ENCODE measurements around the gene KAT2B. TPM values are rescaled to one million over a fixed set of nuclear protein-coding genes. Genes with fewer than 3 reads are reported as not detected.
A peak's percentile ranks its signal among the peaks of the same experiment; 100 is the strongest.

Gene KAT2B
- total RNA-seq, 5 donors from 2014 or later (not counting 1 experiment from before 2014, with no cell fraction given) = 49.5 to 98.8 (median 80.8) TPM

GRCh38 chr3:20136231-20136630 lies 96.0 kb downstream of the KAT2B start:
- ATAC-seq (replicated peaks in 1 of 4) (no peak), DNase-seq (no peak)
- Mint-ChIP-seq H3K4me3 (no peak overlapping the region), H3K36me3 (peaks cover 36% of the 10 kb centered on the region), H3K4me1 (peaks cover 0 to 4% (median 0%) of the 10 kb centered on the region in 3 donors), H3K9me3 (no peaks in the 10 kb centered on the region), H3K27ac (no peak overlapping the region), H3K27me3 (no peaks in the 10 kb centered on the region)
- CTCF ChIA-PET = no interaction called here
- Histone ChIP-seq H3K27me3 (replicated peaks in 1 of 2; ENCODE audit: control insufficient read depth in 2 of 2, extremely low read depth in 1 of 2, insufficient read depth in 2 of 2, low read length in 1 of 2) (no peaks in the 10 kb centered on the region), H3K9me3 (no peaks in the 10 kb centered on the region), H3K36me3 (ENCODE audit: control insufficient read depth in 2 of 2, extremely low read depth in 1 of 2, insufficient read depth in 1 of 2, low read length in 1 of 2) (peaks cover 0 to 42% of the 10 kb centered on the region in 2 donors), H3K4me3 (ENCODE audit: control insufficient read depth in 1 of 2, extremely low read depth in 1 of 2, low read length in 1 of 2) (no peak overlapping the region), H3K4me1 (ENCODE audit: control insufficient read depth in 1 of 2, extremely low read depth in 1 of 2, insufficient read depth in 2 of 2, low read length in 2 of 2) (no peaks in the 10 kb centered on the region), H3K27ac (ENCODE audit: low read length) (no peak overlapping the region)
- whole genome bisulfite sequencing (ENCODE audit: insufficient coverage) = no CpG with 5 or more reads among the region's 1 CpG
- POLR2A ChIA-PET = no interaction called here

GRCh38 chr3:20137647-20138046 lies 97.4 kb downstream of the KAT2B start:
- H3K4me1 ChIP-seq (ENCODE audit: control insufficient read depth in 1 of 2, extremely low read depth in 1 of 2, insufficient read depth in 2 of 2, low read length in 2 of 2) = no peaks in the 10 kb centered on the region
- H3K9me3 ChIP-seq = no peaks in the 10 kb centered on the region
- H3K4me1 Mint-ChIP-seq = peaks cover 0 to 3% (median 0%) of the 10 kb centered on the region in 3 donors
- WGBS (ENCODE audit: insufficient coverage) = no CpG with 5 or more reads among the region's 4 CpGs
- ATAC-seq (replicated peaks in 1 of 4) = no peak
- H3K27me3 Mint-ChIP-seq = no peaks in the 10 kb centered on the region
- H3K4me3 ChIP-seq (ENCODE audit: control insufficient read depth in 1 of 2, extremely low read depth in 1 of 2, low read length in 1 of 2) = no peak overlapping the region
- no peaks in the 10 kb centered on the region for H3K27me3 ChIP-seq (replicated peaks in 1 of 2; ENCODE audit: control insufficient read depth in 2 of 2, extremely low read depth in 1 of 2, insufficient read depth in 2 of 2, low read length in 1 of 2)
- H3K36me3 ChIP-seq (ENCODE audit: control insufficient read depth in 2 of 2, extremely low read depth in 1 of 2, insufficient read depth in 1 of 2, low read length in 1 of 2) = peaks cover 4 to 49% of the 10 kb centered on the region in 2 donors
- ChIA-PET POLR2A (no interaction called here), CTCF (interaction anchor here in 1 of 2 donors (0.7 kb wide), 1 partner anchor 20 kb away, joined by 3 read pairs; no protein-coding TSS in a partner anchor)
- peaks cover 46% of the 10 kb centered on the region for H3K36me3 Mint-ChIP-seq
- no peak overlapping the region for H3K27ac ChIP-seq (ENCODE audit: low read length)
- H3K9me3 Mint-ChIP-seq = no peaks in the 10 kb centered on the region
- no peak overlapping the region for H3K4me3 Mint-ChIP-seq
- DNase-seq = no peak
- no peak overlapping the region for H3K27ac Mint-ChIP-seq

GRCh38 chr3:20140881-20141280 lies 100.6 kb downstream of the KAT2B start:
- H3K4me1 ChIP-seq (ENCODE audit: control insufficient read depth in 1 of 2, extremely low read depth in 1 of 2, insufficient read depth in 2 of 2, low read length in 2 of 2) = no peaks in the 10 kb centered on the region
- H3K4me3 ChIP-seq (ENCODE audit: control insufficient read depth in 1 of 2, extremely low read depth in 1 of 2, low read length in 1 of 2) = no peak overlapping the region
- no peak for DNase-seq
- Mint-ChIP-seq H3K36me3 (peaks cover 58% of the 10 kb centered on the region), H3K27ac (no peak overlapping the region), H3K4me1 (peaks cover 0 to 3% (median 0%) of the 10 kb centered on the region in 3 donors), H3K27me3 (no peaks in the 10 kb centered on the region), H3K4me3 (no peak overlapping the region), H3K9me3 (no peaks in the 10 kb centered on the region)
- ChIA-PET POLR2A (interaction anchor here in 1 of 2 donors (0.5 kb wide), 1 partner anchor 165 kb away, joined by 4 read pairs; no protein-coding TSS in a partner anchor), CTCF (no interaction called here)
- peaks cover 9 to 57% of the 10 kb centered on the region in 2 donors for H3K36me3 ChIP-seq (ENCODE audit: control insufficient read depth in 2 of 2, extremely low read depth in 1 of 2, insufficient read depth in 1 of 2, low read length in 1 of 2)
- H3K27me3 ChIP-seq (replicated peaks in 1 of 2; ENCODE audit: control insufficient read depth in 2 of 2, extremely low read depth in 1 of 2, insufficient read depth in 2 of 2, low read length in 1 of 2) = no peaks in the 10 kb centered on the region
- no peak overlapping the region for H3K27ac ChIP-seq (ENCODE audit: low read length)
- 54% methylated on average over 2 of the region's 2 CpGs for WGBS (ENCODE audit: insufficient coverage)
- ATAC-seq (replicated peaks in 1 of 4) = no peak
- H3K9me3 ChIP-seq = no peaks in the 10 kb centered on the region

DNA sequence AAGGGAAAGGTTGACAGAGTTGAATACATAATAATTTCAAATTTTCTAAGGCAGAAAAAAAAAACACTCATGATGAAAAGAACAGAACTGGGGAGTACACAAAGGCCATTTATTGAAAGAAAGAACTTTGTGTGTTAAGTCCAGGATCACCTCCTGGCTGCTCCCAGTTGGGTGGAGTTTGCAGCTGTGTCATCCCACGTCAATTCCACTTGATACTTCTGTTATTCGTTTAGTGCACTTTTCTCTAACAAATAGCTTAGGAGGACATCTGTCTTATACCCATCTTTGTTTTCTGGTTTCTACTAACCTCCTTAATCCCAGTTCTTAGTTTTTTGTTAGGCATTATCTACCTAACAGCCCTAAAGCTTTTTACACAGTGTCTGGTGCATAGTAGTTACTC lies 101.1 kb downstream of the KAT2B start:
- no peak overlapping the region for H3K27ac Mint-ChIP-seq
- Histone ChIP-seq H3K27me3 (replicated peaks in 1 of 2; ENCODE audit: control insufficient read depth in 2 of 2, extremely low read depth in 1 of 2, insufficient read depth in 2 of 2, low read length in 1 of 2) (no peaks in the 10 kb centered on the region), H3K36me3 (ENCODE audit: control insufficient read depth in 2 of 2, extremely low read depth in 1 of 2, insufficient read depth in 1 of 2, low read length in 1 of 2) (peaks cover 9 to 60% of the 10 kb centered on the region in 2 donors), H3K4me1 (ENCODE audit: control insufficient read depth in 1 of 2, extremely low read depth in 1 of 2, insufficient read depth in 2 of 2, low read length in 2 of 2) (no peaks in the 10 kb centered on the region), H3K9me3 (no peaks in the 10 kb centered on the region), H3K4me3 (ENCODE audit: control insufficient read depth in 1 of 2, extremely low read depth in 1 of 2, low read length in 1 of 2) (no peak overlapping the region), H3K27ac (ENCODE audit: low read length) (no peak overlapping the region)
- WGBS (ENCODE audit: insufficient coverage) = no CpG with 5 or more reads among the region's 2 CpGs
- no peaks in the 10 kb centered on the region for H3K9me3 Mint-ChIP-seq
- ChIA-PET CTCF (no interaction called here), POLR2A (interaction anchor here in 1 of 2 donors (0.5 kb wide), 1 partner anchor 166 kb away, joined by 4 read pairs; no protein-coding TSS in a partner anchor)
- ATAC-seq (replicated peaks in 1 of 4) = no peak
- H3K4me1 Mint-ChIP-seq = peaks cover 0 to 3% (median 0%) of the 10 kb centered on the region in 3 donors
- no peak for DNase-seq
- H3K27me3 Mint-ChIP-seq = no peaks in the 10 kb centered on the region
- H3K4me3 Mint-ChIP-seq = no peak overlapping the region
- H3K36me3 Mint-ChIP-seq = peaks cover 62% of the 10 kb centered on the region

DNA sequence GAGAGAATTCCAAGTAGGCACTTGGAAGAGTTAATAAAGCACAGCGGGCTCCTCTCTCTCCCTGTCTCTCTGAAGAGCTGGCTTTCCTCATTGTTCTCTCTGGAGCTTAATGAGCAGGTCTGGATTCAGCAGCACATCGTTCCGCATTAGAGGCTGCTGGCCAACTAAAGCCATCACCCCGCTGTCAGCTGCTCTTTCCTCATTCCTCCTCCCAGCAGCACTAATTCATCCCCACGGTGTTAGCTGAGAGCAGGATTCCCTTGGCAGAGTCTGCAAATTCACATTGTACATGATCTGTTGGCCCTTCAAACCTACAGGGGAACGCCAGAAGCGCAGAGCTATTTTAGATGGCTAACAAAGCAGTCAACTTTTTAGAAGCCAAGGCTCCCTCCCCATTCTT lies 101.6 kb downstream of the KAT2B start:
- ChIA-PET POLR2A (interaction anchor here in 1 of 2 donors (0.7 kb wide), 1 partner anchor 84 kb away, joined by 3 read pairs; no protein-coding TSS in a partner anchor), CTCF (interaction anchor here in 1 of 2 donors (0.7 kb wide), 1 partner anchor 31 kb away, joined by 3 read pairs; no protein-coding TSS in a partner anchor)
- 98% methylated on average over 5 of the region's 7 CpGs for WGBS (ENCODE audit: insufficient coverage)
- no peak overlapping the region for H3K27ac ChIP-seq (ENCODE audit: low read length)
- Mint-ChIP-seq H3K36me3 (peaks cover 63% of the 10 kb centered on the region), H3K4me1 (peaks cover 0 to 3% (median 0%) of the 10 kb centered on the region in 3 donors), H3K4me3 (no peak overlapping the region), H3K9me3 (no peaks in the 10 kb centered on the region), H3K27me3 (no peaks in the 10 kb centered on the region), H3K27ac (no peak overlapping the region)
- H3K9me3 ChIP-seq = no peaks in the 10 kb centered on the region
- no peaks in the 10 kb centered on the region for H3K27me3 ChIP-seq (replicated peaks in 1 of 2; ENCODE audit: control insufficient read depth in 2 of 2, extremely low read depth in 1 of 2, insufficient read depth in 2 of 2, low read length in 1 of 2)
- peaks cover 9 to 63% of the 10 kb centered on the region in 2 donors for H3K36me3 ChIP-seq (ENCODE audit: control insufficient read depth in 2 of 2, extremely low read depth in 1 of 2, insufficient read depth in 1 of 2, low read length in 1 of 2)
- no peak overlapping the region for H3K4me3 ChIP-seq (ENCODE audit: control insufficient read depth in 1 of 2, extremely low read depth in 1 of 2, low read length in 1 of 2)
- ATAC-seq (replicated peaks in 1 of 4) (no peak), DNase-seq (no peak)
- no peaks in the 10 kb centered on the region for H3K4me1 ChIP-seq (ENCODE audit: control insufficient read depth in 1 of 2, extremely low read depth in 1 of 2, insufficient read depth in 2 of 2, low read length in 2 of 2)

GRCh38 chr3:20142517-20142916 lies 102.3 kb downstream of the KAT2B start:
- H3K4me3 Mint-ChIP-seq = no peak overlapping the region

More at GRCh38 chr3:20142517-20142916, 102.3 kb downstream of the KAT2B start:
- no peak overlapping the region for H3K27ac ChIP-seq (ENCODE audit: low read length)
- H3K36me3 Mint-ChIP-seq = peaks cover 60% of the 10 kb centered on the region
- no peaks in the 10 kb centered on the region for H3K27me3 ChIP-seq (replicated peaks in 1 of 2; ENCODE audit: control insufficient read depth in 2 of 2, extremely low read depth in 1 of 2, insufficient read depth in 2 of 2, low read length in 1 of 2)
- H3K4me3 ChIP-seq (ENCODE audit: control insufficient read depth in 1 of 2, extremely low read depth in 1 of 2, low read length in 1 of 2) = no peak overlapping the region
- 96% methylated on average over 3 of the region's 4 CpGs for WGBS (ENCODE audit: insufficient coverage)
- ATAC-seq (replicated peaks in 1 of 4) = no peak
- no peak for DNase-seq
- H3K27ac Mint-ChIP-seq = peak overlapping the region in 1 of 2 donors; percentile 22
- H3K9me3 Mint-ChIP-seq = no peaks in the 10 kb centered on the region
- peaks cover 0 to 3% (median 0%) of the 10 kb centered on the region in 3 donors for H3K4me1 Mint-ChIP-seq
- no peaks in the 10 kb centered on the region for H3K9me3 ChIP-seq
- POLR2A ChIA-PET = interaction anchor here in 1 of 2 donors (0.7 kb wide), 1 partner anchor 83 kb away, joined by 3 read pairs; no protein-coding TSS in a partner anchor
- H3K4me1 ChIP-seq (ENCODE audit: control insufficient read depth in 1 of 2, extremely low read depth in 1 of 2, insufficient read depth in 2 of 2, low read length in 2 of 2) = no peaks in the 10 kb centered on the region
- CTCF ChIA-PET = no interaction called here
- H3K36me3 ChIP-seq (ENCODE audit: control insufficient read depth in 2 of 2, extremely low read depth in 1 of 2, insufficient read depth in 1 of 2, low read length in 1 of 2) = peaks cover 9 to 61% of the 10 kb centered on the region in 2 donors
- no peaks in the 10 kb centered on the region for H3K27me3 Mint-ChIP-seq

All from T-cell (primary cell).